Inferior parietal cortex (tissue), 1 donor: Measurements from ENCODE around the gene CSNK1G2.
"Not testable (repeated sequence)": the region's sequence is repeated elsewhere in the genome, so short reads cannot be mapped to it uniquely, and the experiment has no call there.

Experiments used
- DNase-seq: peaks from one replicate; pipeline ENCODE4 v3.0.0-alpha.2; 2016; ENCODE audit errors: extremely low spot score

Gene CSNK1G2

DNA sequence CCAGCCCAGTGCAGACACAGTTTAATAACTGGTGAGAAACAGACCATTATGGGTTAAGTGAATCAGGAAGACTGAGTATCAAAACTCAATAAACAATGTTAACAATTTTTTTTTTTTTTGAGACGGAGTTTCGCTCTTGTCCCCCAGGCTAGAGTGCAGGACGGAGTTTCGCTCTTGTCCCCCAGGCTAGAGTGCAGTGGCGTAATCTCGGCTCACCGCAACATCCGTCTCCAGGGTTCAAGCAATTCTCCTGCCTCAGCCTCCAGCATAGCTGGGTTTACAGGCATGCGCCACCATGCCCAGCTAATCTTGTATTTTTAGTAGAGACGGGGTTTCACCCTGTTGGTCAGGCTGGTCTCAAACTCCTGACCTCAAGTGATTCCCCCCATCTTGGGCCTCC lies 47.5 kb downstream of the CSNK1G2 start:
- not testable (repeated sequence) for DNase-seq

DNA sequence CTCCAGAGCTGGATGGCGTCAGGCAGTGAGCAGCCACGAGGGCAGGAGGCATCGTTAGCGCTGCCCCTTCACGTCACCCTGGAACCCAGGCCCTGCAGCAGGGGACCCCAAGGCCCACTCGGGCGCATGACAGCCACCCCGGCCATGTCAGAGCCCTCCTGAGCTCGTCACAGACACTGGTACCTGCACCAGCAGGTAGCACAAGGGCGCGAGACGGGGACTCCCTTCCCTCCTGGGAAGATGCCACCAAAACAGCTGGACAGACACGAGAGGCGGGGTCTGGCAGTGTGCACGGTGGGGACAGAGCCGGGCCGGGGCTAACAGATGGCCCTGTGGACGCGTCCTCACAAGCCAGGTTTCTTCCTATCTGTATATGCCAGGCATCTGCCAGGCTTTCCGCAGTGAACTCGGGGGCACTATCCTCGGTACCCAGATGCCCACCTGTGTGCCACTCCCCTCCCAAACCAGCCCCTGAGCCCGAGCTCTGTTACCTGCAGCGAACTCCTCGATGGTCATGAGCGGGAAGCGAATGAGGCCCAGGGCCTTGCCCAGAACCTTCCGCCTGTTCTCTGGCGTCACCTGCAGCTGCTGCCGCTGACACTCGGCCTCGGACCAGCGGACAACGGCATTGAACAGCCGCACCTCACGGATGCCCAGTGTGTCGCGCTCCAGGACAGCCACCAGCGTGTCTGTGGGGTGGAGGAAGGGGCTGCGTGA lies 48.7 kb downstream of the CSNK1G2 start:
- no peak for DNase-seq

DNA sequence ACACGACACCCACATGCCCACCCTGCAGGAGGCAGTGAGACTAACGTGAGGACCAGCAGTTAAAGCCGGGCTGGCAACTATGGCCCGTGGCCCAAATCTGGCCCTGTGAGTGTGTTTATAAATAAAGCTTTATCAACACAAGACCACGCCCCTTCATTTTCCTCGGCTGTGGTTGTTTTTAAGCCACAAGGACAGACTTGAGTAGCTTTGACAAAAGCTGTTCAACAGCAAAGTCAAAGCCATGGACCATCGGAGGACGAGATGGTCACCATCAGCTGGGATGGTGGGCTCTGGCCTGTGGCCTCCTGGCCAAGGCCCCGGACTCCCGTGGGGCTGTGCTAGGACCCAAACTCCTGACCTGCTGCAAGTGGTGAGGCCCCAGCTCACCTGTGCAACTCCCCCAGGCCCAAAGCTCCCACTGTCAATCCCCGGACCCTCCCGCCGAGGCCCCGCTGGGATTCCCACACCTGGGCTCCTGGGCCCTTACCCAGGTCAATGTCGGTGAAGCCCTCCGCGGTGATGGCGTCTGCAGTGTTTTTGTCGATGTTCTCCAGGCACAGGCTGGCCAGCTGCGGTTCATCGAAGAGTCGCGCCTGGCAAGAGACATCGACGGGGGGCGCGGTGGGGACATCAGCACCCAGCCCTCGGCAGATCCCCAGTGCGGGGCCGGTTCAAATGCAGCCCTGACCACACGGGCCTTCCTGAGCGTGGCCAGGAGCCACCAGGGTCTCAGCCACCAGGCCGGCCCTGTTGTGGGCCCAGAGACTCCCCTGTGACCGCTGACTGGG lies 49.5 kb downstream of the CSNK1G2 start:
- DNase-seq: no peak

DNA sequence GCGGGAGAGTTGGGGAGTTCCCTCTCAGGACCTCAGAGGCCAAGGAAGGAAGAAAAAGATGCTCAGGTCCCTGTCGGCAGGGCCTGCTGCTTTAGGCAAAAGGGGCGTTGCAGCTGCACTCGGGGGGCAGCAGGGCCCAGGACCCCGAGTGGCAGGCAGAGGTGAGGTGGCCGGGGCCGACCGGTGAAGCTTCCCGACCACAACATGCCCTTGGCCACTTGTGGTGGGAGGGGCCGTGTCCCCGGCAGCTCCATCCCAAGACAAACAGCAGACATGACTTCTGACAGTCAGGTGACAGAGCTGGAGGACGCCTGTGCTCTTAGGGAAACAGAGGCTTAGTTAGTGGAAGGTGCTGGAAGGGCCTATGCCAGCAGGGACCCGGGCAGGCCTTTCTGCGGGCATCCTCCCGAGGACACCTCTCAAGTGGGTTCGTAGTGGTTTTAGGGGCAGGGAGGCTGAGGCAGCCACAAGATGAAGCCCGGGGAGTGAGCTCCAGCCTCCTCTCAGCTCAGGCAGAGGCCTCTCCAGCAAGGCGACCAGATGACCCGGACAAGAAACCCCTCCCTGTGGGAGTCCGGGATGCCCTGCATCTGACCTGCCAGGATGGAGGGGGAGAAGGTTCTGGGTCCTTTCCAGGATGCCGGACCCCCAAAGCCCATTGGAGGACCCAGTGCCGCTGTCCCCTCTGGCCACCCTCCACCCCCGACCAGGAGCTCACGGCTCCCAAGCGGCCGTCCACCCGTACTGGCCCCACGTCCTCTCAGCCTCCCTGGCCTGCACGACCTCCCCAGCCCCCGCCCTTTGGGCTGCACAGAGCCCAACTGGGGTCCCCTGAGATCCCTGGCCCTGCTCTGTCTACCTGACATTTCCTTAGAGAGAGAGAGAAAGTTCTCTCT lies 50.3 kb downstream of the CSNK1G2 start:
- DNase-seq: no peak

DNA sequence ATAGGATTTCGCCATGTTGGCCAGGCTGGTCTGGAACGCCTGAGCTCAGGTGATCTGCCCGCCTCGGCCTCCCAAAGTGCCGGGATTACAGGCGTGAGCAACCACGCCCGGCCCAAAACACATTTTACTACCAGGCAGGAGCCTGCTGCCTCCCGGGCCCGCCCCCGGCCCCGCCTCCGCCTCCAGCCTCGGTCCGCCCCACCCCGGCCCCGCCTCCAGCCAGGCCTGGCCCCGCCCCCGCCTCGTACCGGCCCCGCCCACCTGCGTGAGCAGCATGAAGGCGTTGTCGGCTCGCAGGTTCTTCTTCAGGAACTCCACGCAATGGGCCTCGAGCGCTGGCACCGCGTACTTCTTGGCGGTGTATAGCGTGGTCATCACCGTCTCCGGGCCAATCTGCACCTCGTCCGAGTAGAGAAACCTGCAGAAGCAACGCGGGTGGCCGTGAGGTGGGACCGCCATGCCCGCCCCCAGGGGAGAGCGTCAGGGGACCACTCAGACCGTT lies 51.8 kb downstream of the CSNK1G2 start:
- no peak for DNase-seq

DNA sequence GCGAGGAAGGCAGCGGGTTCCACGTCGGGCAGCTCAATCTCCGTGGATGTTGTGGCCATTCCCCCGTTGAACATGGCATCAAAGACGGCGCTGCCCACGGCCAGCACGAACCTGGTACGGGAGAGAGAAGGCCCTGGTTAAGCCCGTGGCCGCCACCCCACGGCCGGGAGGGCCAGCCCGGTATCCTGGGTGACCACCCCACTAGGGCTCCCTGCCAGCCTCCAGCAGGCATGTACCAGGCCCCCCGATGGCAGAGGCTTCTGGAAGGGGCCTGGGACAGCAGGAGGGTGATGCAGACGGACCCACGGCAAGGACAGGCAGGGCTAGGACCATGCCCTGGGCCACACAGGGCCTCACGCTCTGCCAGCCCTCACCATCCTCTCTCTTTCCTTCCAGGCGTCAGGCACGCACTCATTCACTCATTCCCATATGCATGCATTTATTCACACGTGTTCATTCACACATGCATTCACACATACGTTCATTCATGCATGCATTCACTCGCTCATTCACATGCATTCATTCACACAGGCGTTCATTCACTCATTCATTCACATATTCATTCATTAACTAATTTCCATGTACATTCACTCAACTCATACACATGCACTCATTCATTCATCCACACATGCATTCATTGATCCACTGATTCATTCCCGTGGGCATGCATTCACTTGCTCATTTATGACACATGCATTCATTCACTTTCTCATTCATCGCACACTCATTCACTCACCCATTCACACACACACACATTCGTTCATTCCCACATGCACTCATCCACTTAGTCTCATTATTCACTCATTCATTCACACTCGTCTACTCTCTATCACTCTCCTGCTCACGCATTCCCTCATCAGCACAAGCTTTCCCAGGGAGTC lies 56.6 kb downstream of the CSNK1G2 start:
- no peak for DNase-seq

DNA sequence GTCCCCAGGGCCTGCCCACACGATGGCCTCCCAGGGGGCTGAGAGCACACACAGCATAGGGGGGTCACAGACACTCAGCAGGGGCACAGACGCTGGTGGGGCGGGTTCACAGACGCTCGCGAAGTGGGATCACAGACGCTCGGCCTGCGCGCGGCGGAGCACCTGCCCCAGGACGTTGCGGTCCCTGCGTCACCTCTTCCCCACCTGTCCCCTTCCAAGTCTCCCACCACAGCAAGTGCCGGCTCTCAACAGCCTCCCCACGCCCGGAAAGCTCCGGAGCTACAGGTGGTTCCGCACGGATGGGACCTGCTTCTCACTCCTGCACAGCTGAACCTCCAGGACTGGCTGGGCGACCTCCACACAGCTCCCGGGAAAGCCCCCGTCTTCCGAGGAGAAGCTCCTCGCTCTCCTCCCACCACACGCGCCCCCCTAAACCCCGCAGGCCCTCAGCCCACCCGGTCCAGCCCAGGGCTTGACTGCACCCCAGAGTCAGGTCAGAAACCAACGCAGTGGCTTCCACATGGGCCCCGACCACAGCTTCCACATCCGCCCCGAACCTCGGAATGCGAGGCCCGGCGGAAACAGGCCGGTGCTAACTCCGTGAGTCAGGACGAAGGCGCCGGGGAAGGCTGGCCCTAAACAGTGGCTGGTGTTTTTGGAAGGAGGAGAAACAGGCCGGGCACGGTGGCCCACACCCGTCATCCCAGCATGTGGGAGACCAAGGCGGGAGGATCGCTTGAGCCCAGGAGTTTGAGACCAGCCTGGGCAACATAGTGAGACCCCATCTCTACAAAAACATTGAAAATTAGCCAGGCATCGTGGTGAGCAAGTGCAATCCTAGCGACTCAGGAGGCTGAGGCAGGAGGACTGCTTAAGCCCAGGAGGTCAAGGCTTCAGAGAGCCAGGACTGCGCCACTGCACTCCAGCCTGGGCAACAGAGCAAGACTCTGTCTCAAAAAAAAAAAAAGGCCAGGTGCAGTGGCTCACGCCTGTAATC lies 58.0 kb downstream of the CSNK1G2 start:
- DNase-seq: no peak

DNA sequence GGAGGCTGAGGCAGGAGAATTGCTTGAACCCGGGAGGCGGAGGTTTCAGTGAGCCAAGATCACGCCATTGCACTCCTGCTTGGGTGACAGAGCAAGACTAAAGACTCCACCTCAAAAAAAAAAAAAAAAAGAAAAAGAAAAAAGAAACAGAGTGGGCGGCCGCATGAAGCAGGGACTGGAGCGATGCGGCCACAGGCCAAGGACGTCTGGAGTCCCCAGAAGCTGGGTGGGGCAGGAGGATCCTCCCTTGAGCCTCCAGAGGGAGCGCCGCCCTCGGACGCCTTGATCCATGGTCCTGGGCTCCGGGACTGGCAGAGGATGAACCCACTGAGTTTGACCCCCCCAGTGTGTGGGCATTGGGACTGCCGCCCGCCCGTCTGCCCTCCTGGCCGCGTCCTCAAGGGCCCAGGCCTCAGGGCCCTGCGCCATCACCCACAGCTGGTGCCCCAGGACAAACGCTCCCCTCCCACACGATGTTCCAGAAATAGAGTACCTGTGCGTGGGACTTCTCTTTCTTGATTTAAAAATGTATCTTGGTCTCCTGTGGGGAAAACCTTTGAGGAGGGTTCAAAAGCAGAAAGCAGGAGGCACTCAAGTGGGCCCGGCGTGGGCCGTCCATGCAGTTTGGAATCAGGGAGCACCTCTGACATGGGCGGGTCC lies 59.0 kb downstream of the CSNK1G2 start:
- DNase-seq: no peak

DNA sequence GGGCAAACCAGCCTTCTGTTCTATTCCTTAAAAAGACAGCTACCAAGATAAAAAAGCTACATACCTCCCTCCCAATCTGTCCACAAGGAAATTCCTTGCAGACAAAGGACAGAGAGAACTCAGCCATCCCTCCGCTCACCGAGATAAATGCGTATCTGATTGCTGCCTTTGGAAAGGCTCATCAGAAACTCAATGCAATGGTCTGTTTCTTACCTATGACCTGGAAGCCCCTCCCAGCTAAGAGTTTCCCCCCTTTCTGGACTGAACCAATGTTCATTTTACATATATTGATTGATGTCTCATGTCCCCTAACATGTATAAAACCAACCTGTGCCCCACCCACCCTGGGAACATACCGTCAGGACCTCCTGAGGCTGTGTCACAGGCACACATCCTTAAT lies 62.9 kb downstream of the CSNK1G2 start:
- no peak for DNase-seq

DNA sequence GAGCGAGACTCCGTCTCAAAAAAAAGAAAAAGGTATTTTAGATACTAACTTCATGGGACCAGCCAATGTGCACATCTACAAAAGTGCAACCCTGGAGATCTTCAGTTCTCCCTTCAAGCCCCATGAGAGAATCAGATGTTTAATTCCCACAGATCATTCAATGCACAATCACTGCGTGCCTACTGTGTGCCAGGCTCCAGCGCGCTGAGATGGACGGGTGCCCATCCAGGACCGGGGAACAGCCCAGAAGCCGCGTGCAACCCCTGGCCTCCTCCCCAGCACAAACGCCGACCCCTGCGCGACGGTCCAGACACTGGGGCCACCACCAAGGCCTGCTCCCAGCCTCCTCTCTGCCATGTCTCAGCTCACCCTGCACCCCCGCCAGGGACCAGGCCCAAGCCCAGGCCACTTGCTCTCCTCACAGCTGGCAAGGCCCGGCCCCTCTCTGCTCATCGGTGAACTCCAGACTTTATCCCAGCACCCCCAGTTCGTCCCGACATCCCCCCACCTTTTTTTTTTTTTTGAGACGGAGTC lies 69.2 kb downstream of the CSNK1G2 start:
- DNase-seq: no peak

DNA sequence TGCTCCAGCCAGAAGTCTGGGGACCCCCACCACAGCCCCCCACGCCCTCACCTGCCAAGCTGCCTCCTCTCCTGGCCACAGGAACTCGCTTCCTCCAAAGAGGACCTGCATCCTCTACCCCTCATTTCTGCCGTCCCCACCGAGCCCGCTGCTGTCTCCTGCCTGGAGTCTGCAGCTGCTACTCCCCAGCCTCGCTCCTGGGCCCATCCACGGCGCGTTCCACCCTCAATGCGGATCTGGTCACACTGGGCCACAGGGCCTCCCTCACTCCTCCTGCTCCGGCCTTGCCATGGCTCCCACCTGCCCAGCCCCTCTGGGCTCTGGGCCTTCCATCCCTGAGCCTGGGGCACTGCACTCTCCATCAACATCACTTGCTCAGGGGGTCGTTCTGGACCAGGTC lies 70.2 kb downstream of the CSNK1G2 start:
- DNase-seq: no peak

DNA sequence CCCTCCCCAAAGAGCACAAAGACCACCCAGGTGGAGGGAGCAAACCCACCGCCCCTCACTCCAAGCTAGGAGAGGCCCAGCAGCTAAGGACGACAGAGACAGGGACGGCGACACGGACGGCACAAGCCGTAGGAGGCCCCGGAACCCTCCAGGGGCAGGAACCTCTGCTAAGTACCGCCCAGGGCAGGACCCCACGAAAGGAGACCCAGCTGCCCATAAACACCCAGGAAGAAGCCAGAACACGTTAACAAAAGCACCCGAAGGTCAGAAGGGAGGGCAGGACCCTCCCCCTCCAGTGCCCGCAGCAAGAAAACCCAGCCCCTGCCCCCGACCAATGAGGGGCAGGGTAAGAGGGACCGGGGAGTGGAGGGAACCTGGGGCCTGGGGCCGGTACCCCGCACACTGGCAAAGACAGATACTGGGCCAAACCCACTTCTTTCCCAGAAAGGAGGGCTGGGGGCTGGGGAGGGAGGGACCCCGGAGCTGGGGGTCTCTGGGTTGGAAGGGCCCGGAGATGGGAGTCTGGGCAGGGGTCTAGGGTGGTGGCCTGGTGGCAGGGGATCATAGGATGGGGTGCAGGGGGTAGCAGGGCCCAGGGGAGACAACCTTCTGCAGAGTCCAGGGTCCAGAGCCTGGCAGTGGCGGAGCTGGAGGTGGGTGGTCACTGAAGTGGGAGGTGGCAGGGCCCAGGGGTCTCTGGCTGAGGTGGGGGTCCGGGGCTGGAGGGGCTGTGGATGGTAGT lies 72.1 kb downstream of the CSNK1G2 start:
- DNase-seq: no peak

DNA sequence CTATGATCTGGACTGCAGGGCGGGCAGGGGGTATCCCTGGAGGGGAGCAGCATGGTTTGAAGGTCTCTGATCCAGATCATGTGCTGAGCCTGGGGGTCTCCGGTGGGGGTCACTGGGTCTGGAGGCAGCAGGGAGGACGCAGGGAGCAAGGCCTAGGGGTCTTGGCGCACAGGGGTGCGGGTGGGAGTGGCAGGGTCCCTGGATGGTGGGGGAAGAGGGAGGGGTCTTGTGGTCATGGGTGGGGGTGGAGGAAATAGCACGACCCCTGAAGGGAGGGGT lies 72.7 kb downstream of the CSNK1G2 start:
- no peak for DNase-seq

DNA sequence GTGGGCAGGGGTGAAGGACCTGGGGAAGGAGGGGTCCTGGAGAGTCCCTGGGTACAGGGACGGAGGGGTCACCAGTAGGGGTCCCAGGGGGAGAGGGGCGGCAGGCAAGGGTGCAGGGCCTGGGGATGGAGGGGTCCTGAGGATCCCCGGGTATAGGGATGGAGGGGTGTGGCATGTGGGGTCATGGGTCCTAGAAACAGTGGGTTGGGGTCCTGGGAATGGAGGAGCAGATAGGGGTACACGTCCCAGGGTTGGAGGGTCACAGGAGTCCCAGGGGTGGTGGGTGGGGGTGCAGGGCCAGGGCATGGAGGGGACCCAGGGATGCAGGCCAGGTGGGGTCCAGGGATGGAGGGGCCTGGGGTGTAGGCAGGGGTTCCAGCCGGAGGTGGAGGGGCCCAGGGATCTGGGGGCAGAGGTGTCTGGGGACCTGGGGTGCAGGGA lies 73.2 kb downstream of the CSNK1G2 start:
- no peak for DNase-seq

DNA sequence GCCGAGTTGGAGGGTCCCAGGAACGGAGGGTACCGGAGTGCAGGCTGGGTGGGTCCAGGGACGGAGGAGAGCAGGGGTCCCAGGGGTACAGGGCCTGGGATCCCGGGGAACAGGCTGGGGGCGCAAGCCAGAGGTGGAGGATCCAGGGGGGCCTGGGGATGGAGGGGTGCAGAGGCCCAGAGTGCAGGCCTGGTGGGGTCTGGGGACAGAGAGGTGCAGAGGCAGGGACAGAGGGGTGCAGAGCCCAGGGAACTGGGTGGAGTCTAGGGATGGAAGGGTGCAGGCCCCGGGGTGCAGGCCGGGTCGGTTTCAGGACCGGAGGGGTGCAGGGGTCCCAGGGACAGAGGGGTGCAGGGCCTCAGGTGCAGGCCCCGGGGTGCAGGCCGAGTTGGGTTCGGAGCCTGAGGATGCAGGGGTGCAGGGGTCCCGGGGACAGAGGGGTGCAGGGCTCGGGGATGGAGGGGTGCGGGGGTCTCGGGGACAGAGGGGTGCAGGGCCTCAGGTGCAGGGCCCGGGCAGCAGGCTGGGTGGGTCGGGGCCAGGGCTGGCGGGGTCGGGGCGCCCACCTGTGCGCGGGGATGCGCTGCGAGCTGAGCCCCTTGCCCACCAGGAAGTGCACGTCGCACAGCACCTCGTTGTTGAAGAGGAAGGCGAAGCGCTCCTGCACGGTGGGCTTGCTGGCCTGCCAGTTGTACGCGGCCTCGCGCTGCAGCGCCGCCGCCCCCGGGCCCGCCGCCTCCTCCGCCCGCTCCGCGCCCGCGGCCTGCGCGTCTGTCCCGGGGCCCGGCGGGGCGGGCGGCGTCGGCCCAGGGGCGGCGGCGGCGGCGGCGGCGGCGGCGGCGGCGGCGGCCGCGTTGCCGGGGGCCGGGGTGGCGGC lies 74.0 kb downstream of the CSNK1G2 start:
- DNase-seq: no peak

DNA sequence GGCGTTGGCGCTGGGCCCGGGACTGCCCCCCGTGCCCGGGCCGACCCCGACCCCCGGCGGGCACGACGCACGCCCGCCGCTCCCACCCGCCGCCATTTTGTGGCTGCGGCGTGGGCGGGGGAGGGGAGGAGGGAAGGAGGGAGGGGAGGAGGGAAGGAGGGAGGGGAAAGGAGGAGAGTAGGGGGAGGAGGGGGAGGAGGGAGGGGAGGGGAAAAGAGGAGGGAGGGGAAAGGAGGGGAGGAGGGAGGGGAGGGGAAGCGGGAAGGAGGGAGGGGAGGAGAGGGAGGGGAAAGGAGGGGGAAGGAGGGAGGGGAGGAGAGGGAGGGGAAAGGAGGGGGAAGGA lies 74.6 kb downstream of the CSNK1G2 start, which contains the start of gene BTBD2:
Gene BTBD2 (minus strand): TSS at position 107 of the 343 bp plus-strand sequence. CDS start 11 bp downstream, at position 96.
- peak; percentile 49 for DNase-seq

DNA sequence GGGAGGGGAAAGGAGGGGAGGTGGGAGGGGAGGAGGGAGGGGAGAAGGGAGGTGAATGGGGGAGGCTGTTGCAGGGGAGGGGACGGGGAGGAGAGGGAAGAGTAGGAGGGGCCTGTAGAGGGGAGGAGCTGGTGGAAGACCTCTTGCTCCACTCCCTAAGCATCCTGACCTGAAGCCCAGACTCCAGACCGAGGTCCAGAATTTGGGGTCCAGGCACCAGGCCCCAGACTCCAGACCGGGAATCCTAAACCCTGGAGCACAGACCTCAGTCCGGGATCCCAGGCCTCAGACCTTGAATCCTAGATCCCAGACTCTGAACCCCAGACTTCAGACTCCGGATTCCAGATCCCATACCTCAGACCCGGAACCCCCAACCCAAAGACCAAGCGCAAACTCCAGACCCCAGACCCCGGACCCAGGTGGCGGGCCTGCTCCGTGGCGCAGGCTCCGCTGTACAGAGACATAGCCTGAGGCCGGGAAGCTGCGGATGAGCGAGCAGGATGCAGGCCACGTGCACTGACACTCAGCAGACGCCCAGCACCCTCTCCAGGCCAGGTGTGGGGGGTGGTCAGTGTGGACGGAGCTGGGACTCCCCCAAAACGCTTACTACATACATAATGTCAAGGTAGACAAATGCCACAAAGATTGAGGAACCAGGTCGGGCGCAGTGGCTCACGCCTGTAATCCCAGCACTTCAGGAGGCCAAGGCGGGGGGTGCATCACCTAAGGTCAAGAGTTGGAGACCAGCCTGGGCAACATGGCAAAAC lies 75.3 kb downstream of the CSNK1G2 start:
- DNase-seq: peak; percentile 15
